HepG2 (cell line): Measurements from ENCODE around the gene SMC6. TPM values are rescaled to one million over a fixed set of nuclear protein-coding genes. Genes with fewer than 3 reads are reported as not detected.

Experiments
- ATAC-seq: fragments of 200-7000 bp; cut with Tn5 transposase; 3 replicates; pipeline ENCODE4 v1.9.1; 2020; ENCODE audit warnings: mild to moderate bottlenecking, moderate library complexity
- BruUV-seq: library from RNA; stranded (reverse); fragments of 400-500 nt; replicated peaks from 2 replicates; lab custom pipeline; 2021; lab: Mats Ljungman, UMichigan
- CTCF ChIA-PET: fragments of 300-600 bp; formaldehyde crosslinking; extraction: SDS; loops from one replicate; lab custom pipeline; 2021; ENCODE audit warnings: low total read pairs, inconsistent platforms, low intra/inter-chr PET ratio; lab: Yijun Ruan, JAX
- POLR2A ChIA-PET: fragments of 350-600 bp; sonication (Branson Sonifier 250); formaldehyde crosslinking; loops from one replicate; lab custom pipeline; 2020; ENCODE audit warnings: antibody characterized with exemption, inconsistent platforms; lab: Yijun Ruan, JAX
- DNase-seq: peaks from one replicate; pipeline ENCODE4 v3.0.0-alpha.2; 2015; ENCODE audit warnings: low spot score
- FAIRE-seq: peaks from 3 replicates; lab custom pipeline; 2011; peaks lifted over from hg19 to GRCh38; lab: Jason Lieb, UNC
- H2AFZ ChIP-seq: one replicate; pipeline ENCODE4 v1.6.1; 2011; ENCODE audit warnings: low read length, inconsistent platforms
- H3K27ac ChIP-seq: fragments of 300-600 bp; 3 replicates; pipeline ENCODE4 v1.8.0; 2011; ENCODE audit warnings: mixed run types, mild to moderate bottlenecking, mixed read lengths, low read length, inconsistent platforms; ENCODE audit not compliant: insufficient read depth; ENCODE audit errors: extremely low read length
- H3K27me3 ChIP-seq, 2 experiments: fragments of 200-600 bp in 1 of 2; 2 replicates in 1 of 2; 3 replicates in 1 of 2; pipeline versions ENCODE4 v1.6.0 to v1.8.0; 2011; ENCODE audit warnings: low read length in 2 of 2, mild to moderate bottlenecking in 2 of 2, moderate library complexity in 2 of 2, inconsistent platforms in 1 of 2; ENCODE audit not compliant: insufficient read depth in 2 of 2, control insufficient read depth in 1 of 2
- H3K36me3 ChIP-seq, 2 experiments: fragments of 200-600 bp in 1 of 2; replicated peaks in 1 of 2; 2 replicates in 1 of 2; 3 replicates in 1 of 2; pipeline versions ENCODE4 v1.5.1 to v1.8.0; 2011; ENCODE audit warnings: low read length in 2 of 2, inconsistent platforms in 1 of 2; ENCODE audit not compliant: insufficient read depth in 2 of 2, control insufficient read depth in 1 of 2
- H3K4me1 ChIP-seq: 2 replicates; pipeline ENCODE4 v1.5.1; 2012; ENCODE audit warnings: low read length, inconsistent platforms; ENCODE audit not compliant: insufficient read depth
- H3K4me2 ChIP-seq: 2 replicates; pipeline ENCODE4 v1.6.0; 2011; ENCODE audit warnings: low read depth, low read length, inconsistent platforms
- H3K4me3 ChIP-seq, 3 experiments: fragments of 200-600 bp in 1 of 3; sonication (generic), shearing (Covaris generic) in 1 of 3; replicated peaks in 1 of 3; 2 replicates each; pipeline ENCODE4 v1.5.1; 2011 to 2016; ENCODE audit warnings: low read length in 3 of 3, inconsistent platforms in 2 of 3, low read depth in 2 of 3, mild to moderate bottlenecking in 2 of 3, control low read depth in 1 of 3, mixed read lengths in 1 of 3; ENCODE audit not compliant: insufficient read depth in 1 of 3
- H3K79me2 ChIP-seq: one replicate; pipeline ENCODE4 v1.6.1; 2011; ENCODE audit warnings: low read length, inconsistent platforms; ENCODE audit not compliant: insufficient read depth
- H3K9ac ChIP-seq: 2 replicates; pipeline ENCODE4 v1.6.0; 2011; ENCODE audit warnings: mild to moderate bottlenecking, low read depth, low read length, inconsistent platforms; ENCODE audit not compliant: insufficient read depth
- H3K9me3 ChIP-seq: 2 replicates; pipeline ENCODE4 v1.5.1; 2012; ENCODE audit warnings: mild to moderate bottlenecking, low read length
- H4K20me1 ChIP-seq: 2 replicates; pipeline ENCODE4 v1.6.0; 2011; ENCODE audit warnings: inconsistent platforms, mild to moderate bottlenecking, low read length, moderate library complexity; ENCODE audit not compliant: insufficient read depth
- ASH2L ChIP-seq: fragments of 300-600, 200-600 bp; sonication (generic); IDR thresholded peaks from 2 replicates; pipeline ENCODE4 v1.7.0; 2017; ENCODE audit warnings: low read depth, mild to moderate bottlenecking, moderate library complexity, mixed read lengths, low read length; ENCODE audit not compliant: insufficient read length
- MBNL3 ChIP-seq: fragments of 250-450 bp; sonication (Bioruptor Pico); conservative IDR thresholded peaks from 2 replicates; pipeline ENCODE4 v1.8.0; 2022; ENCODE audit warnings: mild to moderate bottlenecking, inconsistent platforms
- POLR2G ChIP-seq: fragments of 200-400 bp; formaldehyde crosslinking; IDR thresholded peaks from 2 replicates; pipeline ENCODE4 v1.6.1; 2018; ENCODE audit warnings: mild to moderate bottlenecking, low read depth, low read length, moderate library complexity
- XBP1 ChIP-seq: sonication (generic); formaldehyde crosslinking; IDR thresholded peaks from 2 replicates; pipeline ENCODE4 v1.5.0; 2020; ENCODE audit warnings: missing genetic modification reagents
- ZKSCAN5 ChIP-seq: sonication (generic); formaldehyde crosslinking; IDR thresholded peaks from 2 replicates; pipeline ENCODE4 v1.5.1; 2020; ENCODE audit warnings: mild to moderate bottlenecking, missing genetic modification reagents
- WGBS: methylation state at CpG from one replicate; pipeline ENCODE4 v1.1.6; 2017; ENCODE audit warnings: low lambda C conversion rate; 5-methylcytosine and 5-hydroxymethylcytosine counted together
- in situ Hi-C: cut with HindIII; loops from 2 replicates; pipeline ENCODE4 v1.10.0; 2017; ENCODE audit warnings: low pct_unique_long_range_greater_than_20kb; ENCODE audit not compliant: extremely low pct_ligation_motif_present
- intact Hi-C: fragments of 100-400 bp; cut with micrococcal nuclease; formaldehyde crosslinking; loops from one replicate; pipeline ENCODE4 v1.10.0; 2022; ENCODE audit not compliant: unreplicated experiment
- polyA plus RNA-seq, 8 experiments: library from polyadenylated mRNA; depleted of rRNA in 3 of 8; stranded (reverse) in 7 of 8; unstranded in 1 of 8; fragments of >200 nt; fragmentation: Illumina TruSeq in 4 of 8; extraction: Trizol in 4 of 8; gene quantifications; 2 replicates each; pipeline versions ENCODE4 v1.2.1 to v1.2.3, GENCODE V29; 2011 to 2016; ENCODE audit warnings: low read depth in 4 of 8, missing spikeins in 1 of 8, mixed read lengths in 1 of 8; ENCODE audit not compliant: insufficient read depth in 1 of 8
- total RNA-seq, 5 experiments: library from RNA; depleted of rRNA; stranded (reverse); fragments of >200 nt; fragmentation: Illumina TruSeq; extraction: Trizol; gene quantifications; 2 replicates each; pipeline ENCODE4 v1.2.3, GENCODE V29; 2016; ENCODE audit warnings: low read depth in 1 of 5
- TF ChIP-seq, protein P1 (sequence below): sonication (generic); formaldehyde crosslinking; IDR thresholded peaks from 2 replicates; pipeline ENCODE4 v1.4.0; 2020; ENCODE audit warnings: mild to moderate bottlenecking, missing genetic modification reagents
- TF ChIP-seq, protein P2 (sequence below): sonication (generic); formaldehyde crosslinking; IDR thresholded peaks from 2 replicates; pipeline ENCODE4 v1.5.0; 2020; ENCODE audit warnings: mild to moderate bottlenecking, missing genetic modification reagents

SMC6 gene
- total and polyA plus RNA-seq, 2 of the 13 experiments (the other 11 are each of a cell fraction or from before 2014, with no cell fraction given): 18.9 to 55.3 TPM

- DNase-seq (no peak), FAIRE-seq (no peak), ATAC-seq (no peak)
- in situ Hi-C loops (loop anchor here (10.0 kb wide), 1 partner anchor 665 kb away; no protein-coding TSS in a partner anchor), intact Hi-C loops (no loop called here)
- H2AFZ ChIP-seq: no peak overlapping the region
- H3K36me3 ChIP-seq: peaks cover 22 to 66% of the 10 kb centered on the region in 2 experiments
- 94% methylated on average over 2 of the region's 2 CpGs for WGBS
- H3K27ac ChIP-seq: no peak overlapping the region
- no peaks in the 10 kb centered on the region for H3K79me2 ChIP-seq
- H3K9ac ChIP-seq: no peak overlapping the region
- H4K20me1 ChIP-seq: no peaks in the 10 kb centered on the region
- H3K4me3 ChIP-seq: no peak overlapping the region
- no peaks in the 10 kb centered on the region for H3K9me3 ChIP-seq
- TF ChIP-seq POLR2G (no peak), XBP1 (no peak)
- TF ChIP-seq, protein P1, sequence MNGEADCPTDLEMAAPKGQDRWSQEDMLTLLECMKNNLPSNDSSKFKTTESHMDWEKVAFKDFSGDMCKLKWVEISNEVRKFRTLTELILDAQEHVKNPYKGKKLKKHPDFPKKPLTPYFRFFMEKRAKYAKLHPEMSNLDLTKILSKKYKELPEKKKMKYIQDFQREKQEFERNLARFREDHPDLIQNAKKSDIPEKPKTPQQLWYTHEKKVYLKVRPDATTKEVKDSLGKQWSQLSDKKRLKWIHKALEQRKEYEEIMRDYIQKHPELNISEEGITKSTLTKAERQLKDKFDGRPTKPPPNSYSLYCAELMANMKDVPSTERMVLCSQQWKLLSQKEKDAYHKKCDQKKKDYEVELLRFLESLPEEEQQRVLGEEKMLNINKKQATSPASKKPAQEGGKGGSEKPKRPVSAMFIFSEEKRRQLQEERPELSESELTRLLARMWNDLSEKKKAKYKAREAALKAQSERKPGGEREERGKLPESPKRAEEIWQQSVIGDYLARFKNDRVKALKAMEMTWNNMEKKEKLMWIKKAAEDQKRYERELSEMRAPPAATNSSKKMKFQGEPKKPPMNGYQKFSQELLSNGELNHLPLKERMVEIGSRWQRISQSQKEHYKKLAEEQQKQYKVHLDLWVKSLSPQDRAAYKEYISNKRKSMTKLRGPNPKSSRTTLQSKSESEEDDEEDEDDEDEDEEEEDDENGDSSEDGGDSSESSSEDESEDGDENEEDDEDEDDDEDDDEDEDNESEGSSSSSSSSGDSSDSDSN (CRISPR knock-in tag): no peak
- BruUV-seq: no TSS peak
- H3K27me3 ChIP-seq: no peaks in the 10 kb centered on the region
- no peak overlapping the region for H3K4me2 ChIP-seq
- POLR2A ChIA-PET: no interaction called here
- CTCF ChIA-PET: no interaction called here
- H3K4me1 ChIP-seq: no peaks in the 10 kb centered on the region
Measured at GRCh38 chr2:17709897-17710296, 43.7 kb downstream of the SMC6 start.

- no peak for FAIRE-seq
Measured at GRCh38 chr2:17708501-17708900, 45.1 kb downstream of the SMC6 start.

More at GRCh38 chr2:17708501-17708900, 45.1 kb downstream of the SMC6 start:
- Histone ChIP-seq H3K27me3 (no peaks in the 10 kb centered on the region), H2AFZ (no peak overlapping the region), H3K36me3 (peaks cover 17 to 60% of the 10 kb centered on the region in 2 experiments), H3K9ac (no peak overlapping the region), H4K20me1 (no peaks in the 10 kb centered on the region), H3K27ac (no peak overlapping the region), H3K79me2 (no peaks in the 10 kb centered on the region), H3K4me1 (no peaks in the 10 kb centered on the region), H3K9me3 (no peaks in the 10 kb centered on the region), H3K4me2 (no peak overlapping the region), H3K4me3 (no peak overlapping the region)
- no TSS peak for BruUV-seq
- intact Hi-C loops (no loop called here), in situ Hi-C loops (no loop called here)
- ChIA-PET CTCF (no interaction called here), POLR2A (no interaction called here)
- ATAC-seq: no peak
- 98% methylated on average over 1 of the region's 1 CpG for WGBS
- DNase-seq: no peak
- TF ChIP-seq ZKSCAN5 (CRISPR knock-in tag) (no peak), MBNL3 (CRISPR knock-in tag) (no peak), ASH2L (no peak)
- TF ChIP-seq, protein P2, sequence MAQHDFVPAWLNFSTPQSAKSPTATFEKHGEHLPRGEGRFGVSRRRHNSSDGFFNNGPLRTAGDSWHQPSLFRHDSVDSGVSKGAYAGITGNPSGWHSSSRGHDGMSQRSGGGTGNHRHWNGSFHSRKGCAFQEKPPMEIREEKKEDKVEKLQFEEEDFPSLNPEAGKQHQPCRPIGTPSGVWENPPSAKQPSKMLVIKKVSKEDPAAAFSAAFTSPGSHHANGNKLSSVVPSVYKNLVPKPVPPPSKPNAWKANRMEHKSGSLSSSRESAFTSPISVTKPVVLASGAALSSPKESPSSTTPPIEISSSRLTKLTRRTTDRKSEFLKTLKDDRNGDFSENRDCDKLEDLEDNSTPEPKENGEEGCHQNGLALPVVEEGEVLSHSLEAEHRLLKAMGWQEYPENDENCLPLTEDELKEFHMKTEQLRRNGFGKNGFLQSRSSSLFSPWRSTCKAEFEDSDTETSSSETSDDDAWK (CRISPR knock-in tag): no peak
- TF ChIP-seq, all 625 proteins: peak for 0
